A549 (cell line): ENCODE data around the gene BMERB1. TPM values are rescaled to one million over a fixed set of nuclear protein-coding genes. Genes with fewer than 3 reads are reported as not detected.

ENCODE experiments used
- ATAC-seq, 2 experiments: fragments of 200-7000 bp in 1 of 2; fragments of >200 bp in 1 of 2; cut with Nextera tagmentation in 1 of 2; cut with Tn5 transposase in 1 of 2; 3 replicates each; pipeline versions ENCODE4 v1.8.0 to v1.9.1; 2018 to 2020; ENCODE audit warnings: mild to moderate bottlenecking in 1 of 2, moderate library complexity in 1 of 2
- CTCF ChIA-PET: fragments of 300-600 bp; sonication (Branson Sonifier 250); formaldehyde crosslinking; extraction: SDS; loops from one replicate; lab custom pipeline; 2021; ENCODE audit warnings: antibody characterized with exemption, inconsistent platforms; lab: Yijun Ruan, JAX
- POLR2A ChIA-PET: fragments of 350-600 bp; formaldehyde crosslinking; extraction: SDS; loops from one replicate; lab custom pipeline; 2021; ENCODE audit warnings: antibody characterized with exemption, inconsistent platforms; lab: Yijun Ruan, JAX
- DNase-seq, 2 experiments: peaks; one replicate each; pipeline versions ENCODE4 v3.0.0 to v3.0.0-alpha.2; 2011 to 2016; ENCODE audit warnings: low read depth in 1 of 2, low spot score in 1 of 2
- FAIRE-seq: peaks from 2 replicates; lab custom pipeline; 2011; peaks lifted over from hg19 to GRCh38; lab: Jason Lieb, UNC
- H3K27ac ChIP-seq, 2 experiments: fragments of >200 bp; sonication (Bioruptor Twin); formaldehyde crosslinking; 3 replicates each; pipeline ENCODE4 v1.5.1; 2016 to 2017
- H3K4me1 ChIP-seq: fragments of >200 bp; sonication (Bioruptor Twin); formaldehyde crosslinking; 3 replicates; pipeline ENCODE4 v1.6.1; 2016
- H3K4me2 ChIP-seq: fragments of >200 bp; sonication (Bioruptor Twin); formaldehyde crosslinking; 3 replicates; pipeline ENCODE4 v1.6.1; 2016
- H3K4me3 ChIP-seq: fragments of >200 bp; sonication (Bioruptor Twin); formaldehyde crosslinking; 3 replicates; pipeline ENCODE4 v1.5.1; 2016
- H3K9me3 ChIP-seq: fragments of >200 bp; sonication (Bioruptor Twin); formaldehyde crosslinking; 3 replicates; pipeline ENCODE4 v1.6.1; 2016
- BHLHE40 ChIP-seq: IDR thresholded peaks from 2 replicates; pipeline ENCODE4 v1.6.1; 2012; ENCODE audit warnings: low read depth, low read length, inconsistent platforms
- CEBPB ChIP-seq, 2 experiments: fragments of >200 bp in 1 of 2; sonication (Bioruptor Twin) in 1 of 2; formaldehyde crosslinking in 1 of 2; IDR thresholded peaks; 2 replicates each; pipeline ENCODE4 v1.6.1; 2012 to 2016
- CTCF ChIP-seq: fragments of >200 bp; sonication (Bioruptor Twin); formaldehyde crosslinking; IDR thresholded peaks from 3 replicates; pipeline ENCODE4 v1.5.1; 2016
- EHMT2 ChIP-seq: fragments of 200-600 bp; sonication (generic); IDR thresholded peaks from 2 replicates; pipeline ENCODE4 v1.6.1; 2016; ENCODE audit warnings: antibody characterized with exemption, low read depth, mild to moderate bottlenecking, moderate library complexity
- EP300 ChIP-seq, 2 experiments: fragments of >200 bp; sonication (Bioruptor Twin); formaldehyde crosslinking; IDR thresholded peaks; 2 replicates in 1 of 2; 3 replicates in 1 of 2; pipeline ENCODE4 v1.6.1; 2016 to 2017
- KDM1A ChIP-seq: fragments of 200-600 bp; sonication (generic); IDR thresholded peaks from 2 replicates; pipeline ENCODE4 v1.6.1; 2016; ENCODE audit warnings: low read depth, mild to moderate bottlenecking
- MAFK ChIP-seq: fragments of 450-650 bp; IDR thresholded peaks from 2 replicates; pipeline ENCODE4 v1.6.1; 2014; ENCODE audit not compliant: partially characterized antibody
- MAZ ChIP-seq: fragments of 150-350 bp; IDR thresholded peaks from 2 replicates; pipeline ENCODE4 v1.6.1; 2014; ENCODE audit warnings: antibody characterized with exemption, low read depth, low read length, borderline replicate concordance
- NR3C1 ChIP-seq: fragments of >200 bp; sonication (Bioruptor Twin); formaldehyde crosslinking; IDR thresholded peaks from 3 replicates; pipeline ENCODE4 v1.6.1; 2017
- PBX3 ChIP-seq: IDR thresholded peaks from 2 replicates; pipeline ENCODE4 v1.6.1; 2012
- POLR2A ChIP-seq: IDR thresholded peaks from 2 replicates; pipeline ENCODE4 v1.6.1; 2012; ENCODE audit warnings: mild to moderate bottlenecking, low read length
- POLR2AphosphoS2 ChIP-seq: conservative IDR thresholded peaks from 2 replicates; pipeline ENCODE4 v1.6.1; 2012; ENCODE audit warnings: low read length, improper control_type of control experiment, inconsistent platforms
- RARB ChIP-seq: fragments of 250-450 bp; sonication (Bioruptor Pico); IDR thresholded peaks from 2 replicates; pipeline ENCODE4 v1.8.0; 2021; ENCODE audit warnings: mild to moderate bottlenecking, moderate library complexity
- RFX5 ChIP-seq: fragments of 450-650 bp; IDR thresholded peaks from 2 replicates; pipeline ENCODE4 v1.7.1; 2014; ENCODE audit warnings: antibody characterized with exemption, mild to moderate bottlenecking, moderate library complexity
- SREBF2 ChIP-seq: fragments of 450-650 bp; IDR thresholded peaks from 2 replicates; pipeline ENCODE4 v1.6.1; 2014; ENCODE audit warnings: mild to moderate bottlenecking, moderate library complexity
- TFCP2L1 ChIP-seq: fragments of 250-450 bp; sonication (Bioruptor Pico); IDR thresholded peaks from 2 replicates; pipeline ENCODE4 v1.5.0; 2021; ENCODE audit warnings: mild to moderate bottlenecking
- TP53 ChIP-seq: fragments of 250-450 bp; sonication (Bioruptor Pico); IDR thresholded peaks from 2 replicates; pipeline ENCODE4 v1.5.0; 2021; ENCODE audit warnings: mild to moderate bottlenecking, moderate library complexity
- USF2 ChIP-seq: fragments of 450-650 bp; IDR thresholded peaks from 2 replicates; pipeline ENCODE4 v1.6.1; 2014; ENCODE audit warnings: antibody characterized with exemption
- ZFP36 ChIP-seq: fragments of 450-650 bp; IDR thresholded peaks from 2 replicates; pipeline ENCODE4 v1.6.1; 2014; ENCODE audit warnings: borderline replicate concordance; ENCODE audit not compliant: partially characterized antibody
- ZSCAN20 ChIP-seq: fragments of 250-450 bp; sonication (Bioruptor Pico); IDR thresholded peaks from 2 replicates; pipeline ENCODE4 v1.8.0; 2022; ENCODE audit warnings: mild to moderate bottlenecking, moderate library complexity
- WGBS: methylation state at CpG from one replicate; pipeline ENCODE4 v1.1.6; 2017; ENCODE audit errors: missing lambda C conversion rate; 5-methylcytosine and 5-hydroxymethylcytosine counted together
- polyA plus RNA-seq, 4 experiments: library from polyadenylated mRNA; depleted of rRNA in 3 of 4; stranded (reverse); fragments of >200 nt; fragmentation: RNase III in 1 of 4; extraction: RNeasy Plus Mini Kit Qiagen cat#74134 plus additional on column Dnase treatment in 1 of 4; gene quantifications; 2 replicates in 3 of 4; 3 replicates in 1 of 4; pipeline ENCODE4 v1.2.3, GENCODE V29; 2011 to 2017
- TF ChIP-seq, protein P1 (sequence below): IDR thresholded peaks from 2 replicates; pipeline ENCODE4 v1.6.1; 2012; ENCODE audit warnings: low read depth, borderline replicate concordance
- TF ChIP-seq, protein P2 (sequence below): fragments of >200 bp; sonication (Bioruptor Twin); formaldehyde crosslinking; IDR thresholded peaks from 3 replicates; pipeline ENCODE4 v1.6.1; 2016
- TF ChIP-seq, protein P3 (sequence below): fragments of 200-600 bp; sonication (generic); IDR thresholded peaks from 2 replicates; pipeline ENCODE4 v1.6.1; 2016; ENCODE audit warnings: antibody characterized with exemption, mild to moderate bottlenecking, moderate library complexity

BMERB1 gene
- polyA plus RNA-seq, 2 of the 4 experiments (the other 2 are of a cell fraction) = 44.7 to 48.9 TPM

DNA sequence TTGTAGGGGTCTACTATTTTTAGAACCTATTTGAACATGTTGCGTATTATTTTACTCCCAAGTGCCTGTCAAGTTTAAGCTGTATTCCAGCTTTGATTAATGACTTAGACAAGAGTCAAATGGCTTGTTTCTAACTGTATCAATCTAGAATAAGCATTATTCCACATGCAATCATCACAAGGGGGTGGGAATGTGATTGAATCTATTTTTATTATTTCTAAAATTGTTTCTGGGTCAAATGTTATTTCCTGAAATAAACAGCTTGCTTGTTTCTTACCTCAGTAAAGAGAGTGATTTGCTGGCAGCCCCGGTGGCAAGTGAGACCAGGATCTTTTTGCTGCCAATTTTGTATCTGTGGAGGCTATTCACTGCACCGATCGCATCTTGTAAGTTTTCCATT, 187.1 kb downstream of the BMERB1 start:
- 92% methylated on average over 4 of the region's 4 CpGs for WGBS
- POLR2A ChIA-PET = no interaction called here
- CTCF ChIA-PET = interaction anchor here (0.7 to 1.5 kb wide), 2 partner anchors 9 to 11 kb away, joined by 3 read pairs; no protein-coding TSS in a partner anchor
- Histone ChIP-seq H3K27ac (no peak overlapping the region), H3K9me3 (no peaks in the 10 kb centered on the region), H3K4me2 (no peak overlapping the region), H3K4me1 (no peaks in the 10 kb centered on the region), H3K4me3 (no peak overlapping the region)
- FAIRE-seq (no peak), DNase-seq (no peak), ATAC-seq (no peak)
- TF ChIP-seq KDM1A (no peak), BHLHE40 (no peak), TP53 (CRISPR knock-in tag) (no peak), TFCP2L1 (CRISPR knock-in tag) (no peak), RFX5 (no peak), NR3C1 (no peak), EP300 (IDR thresholded peaks at IDR 0.05) (no peak), PBX3 (no peak), POLR2A (no peak), POLR2AphosphoS2 (no peak), MAZ (no peak), ZFP36 (no peak), RARB (CRISPR knock-in tag) (no peak)
- TF ChIP-seq, protein P1, sequence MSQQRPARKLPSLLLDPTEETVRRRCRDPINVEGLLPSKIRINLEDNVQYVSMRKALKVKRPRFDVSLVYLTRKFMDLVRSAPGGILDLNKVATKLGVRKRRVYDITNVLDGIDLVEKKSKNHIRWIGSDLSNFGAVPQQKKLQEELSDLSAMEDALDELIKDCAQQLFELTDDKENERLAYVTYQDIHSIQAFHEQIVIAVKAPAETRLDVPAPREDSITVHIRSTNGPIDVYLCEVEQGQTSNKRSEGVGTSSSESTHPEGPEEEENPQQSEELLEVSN = no peak
- TF ChIP-seq, protein P2, sequence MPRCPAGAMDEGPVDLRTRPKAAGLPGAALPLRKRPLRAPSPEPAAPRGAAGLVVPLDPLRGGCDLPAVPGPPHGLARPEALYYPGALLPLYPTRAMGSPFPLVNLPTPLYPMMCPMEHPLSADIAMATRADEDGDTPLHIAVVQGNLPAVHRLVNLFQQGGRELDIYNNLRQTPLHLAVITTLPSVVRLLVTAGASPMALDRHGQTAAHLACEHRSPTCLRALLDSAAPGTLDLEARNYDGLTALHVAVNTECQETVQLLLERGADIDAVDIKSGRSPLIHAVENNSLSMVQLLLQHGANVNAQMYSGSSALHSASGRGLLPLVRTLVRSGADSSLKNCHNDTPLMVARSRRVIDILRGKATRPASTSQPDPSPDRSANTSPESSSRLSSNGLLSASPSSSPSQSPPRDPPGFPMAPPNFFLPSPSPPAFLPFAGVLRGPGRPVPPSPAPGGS = no peak
- TF ChIP-seq, protein P3, sequence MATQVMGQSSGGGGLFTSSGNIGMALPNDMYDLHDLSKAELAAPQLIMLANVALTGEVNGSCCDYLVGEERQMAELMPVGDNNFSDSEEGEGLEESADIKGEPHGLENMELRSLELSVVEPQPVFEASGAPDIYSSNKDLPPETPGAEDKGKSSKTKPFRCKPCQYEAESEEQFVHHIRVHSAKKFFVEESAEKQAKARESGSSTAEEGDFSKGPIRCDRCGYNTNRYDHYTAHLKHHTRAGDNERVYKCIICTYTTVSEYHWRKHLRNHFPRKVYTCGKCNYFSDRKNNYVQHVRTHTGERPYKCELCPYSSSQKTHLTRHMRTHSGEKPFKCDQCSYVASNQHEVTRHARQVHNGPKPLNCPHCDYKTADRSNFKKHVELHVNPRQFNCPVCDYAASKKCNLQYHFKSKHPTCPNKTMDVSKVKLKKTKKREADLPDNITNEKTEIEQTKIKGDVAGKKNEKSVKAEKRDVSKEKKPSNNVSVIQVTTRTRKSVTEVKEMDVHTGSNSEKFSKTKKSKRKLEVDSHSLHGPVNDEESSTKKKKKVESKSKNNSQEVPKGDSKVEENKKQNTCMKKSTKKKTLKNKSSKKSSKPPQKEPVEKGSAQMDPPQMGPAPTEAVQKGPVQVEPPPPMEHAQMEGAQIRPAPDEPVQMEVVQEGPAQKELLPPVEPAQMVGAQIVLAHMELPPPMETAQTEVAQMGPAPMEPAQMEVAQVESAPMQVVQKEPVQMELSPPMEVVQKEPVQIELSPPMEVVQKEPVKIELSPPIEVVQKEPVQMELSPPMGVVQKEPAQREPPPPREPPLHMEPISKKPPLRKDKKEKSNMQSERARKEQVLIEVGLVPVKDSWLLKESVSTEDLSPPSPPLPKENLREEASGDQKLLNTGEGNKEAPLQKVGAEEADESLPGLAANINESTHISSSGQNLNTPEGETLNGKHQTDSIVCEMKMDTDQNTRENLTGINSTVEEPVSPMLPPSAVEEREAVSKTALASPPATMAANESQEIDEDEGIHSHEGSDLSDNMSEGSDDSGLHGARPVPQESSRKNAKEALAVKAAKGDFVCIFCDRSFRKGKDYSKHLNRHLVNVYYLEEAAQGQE = no peak

DNA sequence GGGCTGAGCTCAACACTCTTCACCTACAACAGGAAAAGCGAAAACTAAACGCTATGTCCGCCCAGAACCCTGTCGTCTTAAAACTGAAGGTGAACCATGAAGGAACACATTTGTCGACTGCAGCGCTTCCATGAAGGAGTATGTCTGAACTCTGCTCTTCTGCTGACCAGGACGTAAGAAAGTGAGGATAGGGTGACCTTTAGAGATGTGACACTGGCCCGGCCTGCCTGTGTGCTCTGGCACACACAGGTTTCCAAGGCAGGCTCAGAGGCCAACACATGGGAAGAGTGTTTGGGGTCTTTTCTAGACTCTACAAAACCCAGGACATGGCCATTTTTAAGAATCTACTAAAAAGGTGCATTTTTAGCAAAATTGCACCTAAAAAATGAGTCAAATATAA, 187.5 kb downstream of the BMERB1 start:
- WGBS = 93% methylated on average over 8 of the region's 8 CpGs
- H3K4me2 ChIP-seq = no peak overlapping the region
- POLR2A ChIA-PET = no interaction called here
- H3K9me3 ChIP-seq = no peaks in the 10 kb centered on the region
- CTCF ChIA-PET = interaction anchor here (0.7 to 1.5 kb wide), 3 partner anchors 9 to 47 kb away, joined by 3 read pairs; no protein-coding TSS in a partner anchor
- H3K4me3 ChIP-seq = no peak overlapping the region
- TF ChIP-seq ZSCAN20 (CRISPR knock-in tag) = no peak
- TF ChIP-seq EP300 (IDR thresholded peaks at IDR 0.05) = no peak
- TF ChIP-seq RARB (CRISPR knock-in tag) = no peak
- TF ChIP-seq TFCP2L1 (CRISPR knock-in tag) = no peak
- TF ChIP-seq MAFK = no peak
- no peak for TF ChIP-seq CTCF
- no peak for TF ChIP-seq KDM1A
- no peak for TF ChIP-seq SREBF2
- TF ChIP-seq, protein P3 = no peak
- TF ChIP-seq POLR2A = no peak
- no peak for TF ChIP-seq CEBPB (IDR thresholded peaks at IDR 0.05)
- no peak for TF ChIP-seq EHMT2
- no peak for TF ChIP-seq USF2
- no peak for ATAC-seq
- no peak for FAIRE-seq
- no peak overlapping the region for H3K27ac ChIP-seq
- no peaks in the 10 kb centered on the region for H3K4me1 ChIP-seq
- no peak for DNase-seq
